ENCODE data around the gene MFSD12.

Gene MFSD12

DNA sequence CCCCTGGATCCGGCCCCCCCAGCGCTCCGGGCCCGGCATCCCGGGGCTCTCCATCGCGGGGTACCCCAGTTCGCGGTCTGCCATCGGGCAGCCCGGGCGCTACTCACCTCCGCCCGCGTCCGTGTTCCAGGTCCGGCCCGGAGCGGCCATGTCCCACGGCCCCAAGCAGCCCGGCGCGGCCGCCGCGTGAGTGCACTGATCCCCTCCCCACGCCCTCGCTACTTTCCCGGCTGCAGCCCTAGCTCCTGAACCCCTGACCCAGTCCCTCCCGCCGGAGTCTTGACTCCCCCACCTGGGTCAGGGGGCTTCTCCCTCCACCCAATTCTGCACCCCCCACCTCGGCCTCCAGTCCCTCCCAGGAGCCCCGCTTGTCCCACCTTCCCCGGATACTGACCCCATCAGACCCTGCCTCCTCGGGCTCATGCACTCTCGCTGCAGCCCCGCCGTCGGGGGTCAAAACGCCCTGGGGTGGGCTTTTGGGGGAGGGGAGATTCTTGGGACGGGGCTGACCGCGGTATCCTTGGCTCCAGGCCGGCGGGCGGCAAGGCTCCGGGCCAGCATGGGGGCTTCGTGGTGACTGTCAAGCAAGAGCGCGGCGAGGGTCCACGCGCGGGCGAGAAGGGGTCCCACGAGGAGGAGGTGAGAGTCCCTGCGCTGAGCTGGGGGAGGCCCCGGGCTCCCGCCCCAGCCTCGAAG lies 15.9 kb upstream of the MFSD12 start:
- Histone ChIP-seq H2AFZ (ENCODE audit: low read length) (peak overlapping the region; percentile 83), H3K27me3 (replicated peaks; ENCODE audit: insufficient read depth, low read length) (peaks cover 8% of the 10 kb centered on the region), H4K20me1 (ENCODE audit: insufficient read depth, low read length) (no peaks in the 10 kb centered on the region), H3K36me3 (replicated peaks; ENCODE audit: insufficient read depth, low read length) (no peaks in the 10 kb centered on the region), H3K27ac (ENCODE audit: low read length) (no peak overlapping the region; the same call in 1 of the 2 replicates), H3K79me2 (ENCODE audit: low read length) (peaks cover 6% of the 10 kb centered on the region), H3K9me3 (replicated peaks; ENCODE audit: insufficient read depth, low read length) (no peaks in the 10 kb centered on the region), H3K4me3 (ENCODE audit: low read length) (peak overlapping the region; percentile 97), H3F3A (ENCODE audit: insufficient read depth, low read length) (0 out of 2 replicates have a peak, but pooled peaks cover 9% of the 10 kb centered on the region), H3K9me2 (replicated peaks; ENCODE audit: insufficient read depth, low read length) (no peaks in the 10 kb centered on the region), H3K4me2 (ENCODE audit: low read depth, low read length) (peak overlapping the region; percentile 95), H3K4me1 (ENCODE audit: low read length) (0 out of 2 replicates have a peak, but pooled peaks cover 4% of the 10 kb centered on the region), H3K9ac (ENCODE audit: low read length) (peak overlapping the region; percentile 72)
- DNase-seq = no peak
- TF ChIP-seq CTCF (IDR thresholded peaks at IDR 0.05; ENCODE audit: low read length) (no peak), EZH2phosphoT487 (IDR thresholded peaks at IDR 0.05; ENCODE audit: low read length) (no peak), EZH2 (optimal IDR thresholded peaks at IDR 0.05; ENCODE audit: low read depth, low read length) (no peak)

- 0 out of 2 replicates have a peak, but pooled peaks cover 4% of the 10 kb centered on the region for H3K4me1 ChIP-seq (ENCODE audit: low read length)
- no peaks in the 10 kb centered on the region for H4K20me1 ChIP-seq (ENCODE audit: insufficient read depth, low read length)
- H3K36me3 ChIP-seq (replicated peaks; ENCODE audit: insufficient read depth, low read length) = no peaks in the 10 kb centered on the region
- peaks cover 6% of the 10 kb centered on the region for H3K79me2 ChIP-seq (ENCODE audit: low read length)
- no peaks in the 10 kb centered on the region for H3K9me2 ChIP-seq (replicated peaks; ENCODE audit: insufficient read depth, low read length)
- H3K9ac ChIP-seq (ENCODE audit: low read length) = peak within 1 kb of the TSS; percentile 72
- peak within 1 kb of the TSS; percentile 97 for H3K4me3 ChIP-seq (ENCODE audit: low read length)
- 0 out of 2 replicates have a peak, but pooled peaks cover 9% of the 10 kb centered on the region for H3F3A ChIP-seq (ENCODE audit: insufficient read depth, low read length)
- no peak for DNase-seq
- H2AFZ ChIP-seq (ENCODE audit: low read length) = peak within 1 kb of the TSS; percentile 83
- H3K4me2 ChIP-seq (ENCODE audit: low read depth, low read length) = peak within 1 kb of the TSS; percentile 95
- no peak for TF ChIP-seq CTCF (IDR thresholded peaks at IDR 0.05; ENCODE audit: low read length)
- TF ChIP-seq EZH2 (optimal IDR thresholded peaks at IDR 0.05; ENCODE audit: low read depth, low read length) = no peak
- no peak for TF ChIP-seq EZH2phosphoT487 (IDR thresholded peaks at IDR 0.05; ENCODE audit: low read length)
- peaks cover 11% of the 10 kb centered on the region for H3K27me3 ChIP-seq (replicated peaks; ENCODE audit: insufficient read depth, low read length)
- H3K9me3 ChIP-seq (replicated peaks; ENCODE audit: insufficient read depth, low read length) = no peaks in the 10 kb centered on the region
- no peak within 1 kb of the TSS; the same call in 1 of the 2 replicates for H3K27ac ChIP-seq (ENCODE audit: low read length)
Measured at GRCh38 chr19:3572855-3573161, 15.4 kb upstream of the MFSD12 start, which contains the start of gene HMG20B. HMG20B (plus strand) TSS chr19:3572944; CDS start chr19:3573310, 366 bp downstream.

DNA sequence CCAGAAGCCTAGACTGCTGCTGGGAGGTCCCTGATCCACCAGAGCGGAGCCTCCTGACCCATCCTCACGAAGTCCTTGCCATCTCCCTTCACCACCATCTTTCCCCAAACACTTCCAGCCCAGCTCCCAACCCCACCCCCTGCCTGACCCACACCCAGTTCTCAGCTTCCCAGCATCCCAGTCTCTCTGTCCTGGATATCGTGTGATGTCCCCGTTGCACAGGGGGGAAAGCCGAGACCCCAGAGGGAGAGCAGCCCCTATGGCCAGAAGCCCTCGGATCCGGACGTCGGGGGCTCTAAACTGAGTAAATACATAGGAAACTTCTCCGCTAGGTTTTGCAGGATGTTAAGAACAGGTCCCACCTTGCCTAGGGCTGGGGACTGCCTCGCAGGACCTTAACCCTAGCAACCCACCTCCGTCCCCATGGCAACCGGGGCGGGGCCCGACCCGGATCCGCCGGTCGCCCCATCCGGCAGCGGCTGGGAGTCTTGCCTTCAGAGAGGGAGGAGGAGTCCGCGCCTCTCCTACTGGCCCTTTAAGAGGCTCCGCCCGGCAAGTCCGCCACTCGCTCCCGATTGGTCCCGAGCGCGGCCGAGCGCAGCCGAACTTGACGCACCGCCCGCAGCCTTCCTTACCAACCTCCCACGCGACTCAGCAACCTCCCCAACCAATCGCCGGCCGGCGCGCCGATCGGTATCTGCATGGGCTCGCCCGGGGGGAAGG lies 14.9 kb upstream of the MFSD12 start:
- DNase-seq = peak; percentile 100
- peaks cover 6% of the 10 kb centered on the region for H3K79me2 ChIP-seq (ENCODE audit: low read length)
- H3K36me3 ChIP-seq (replicated peaks; ENCODE audit: insufficient read depth, low read length) = no peaks in the 10 kb centered on the region
- H3F3A ChIP-seq (ENCODE audit: insufficient read depth, low read length) = 0 out of 2 replicates have a peak, but pooled peaks cover 9% of the 10 kb centered on the region
- TF ChIP-seq CTCF (IDR thresholded peaks at IDR 0.05; ENCODE audit: low read length) (no peak), EZH2phosphoT487 (IDR thresholded peaks at IDR 0.05; ENCODE audit: low read length) (no peak), EZH2 (optimal IDR thresholded peaks at IDR 0.05; ENCODE audit: low read depth, low read length) (no peak)
- H4K20me1 ChIP-seq (ENCODE audit: insufficient read depth, low read length) = no peaks in the 10 kb centered on the region
- H3K27me3 ChIP-seq (replicated peaks; ENCODE audit: insufficient read depth, low read length) = peaks cover 17% of the 10 kb centered on the region
- H3K9me3 ChIP-seq (replicated peaks; ENCODE audit: insufficient read depth, low read length) = no peaks in the 10 kb centered on the region
- peak overlapping the region; percentile 35; the same call in 1 of the 2 replicates for H3K9ac ChIP-seq (ENCODE audit: low read length)
- 0 out of 2 replicates have a peak, but pooled peaks cover 4% of the 10 kb centered on the region for H3K4me1 ChIP-seq (ENCODE audit: low read length)
- peak overlapping the region; percentile 81 for H2AFZ ChIP-seq (ENCODE audit: low read length)
- peak overlapping the region; percentile 59 for H3K4me3 ChIP-seq (ENCODE audit: low read length)
- H3K27ac ChIP-seq (ENCODE audit: low read length) = no peak overlapping the region
- H3K4me2 ChIP-seq (ENCODE audit: low read depth, low read length) = peak overlapping the region; percentile 83
- H3K9me2 ChIP-seq (replicated peaks; ENCODE audit: insufficient read depth, low read length) = no peaks in the 10 kb centered on the region

Measured in MM.1S (cell line).